Inflammatory macrophage treated with lipopolysaccharide for 4 hours (primary cell): ENCODE measurements around the gene OR2T27.
A peak's percentile ranks its signal among the peaks of the same experiment; 100 is the strongest.
"Not testable (repeated sequence)": the region's sequence is repeated elsewhere in the genome, so short reads cannot be mapped to it uniquely, and the experiment has no call there.

Experiments used
- DNase-seq: peaks from one replicate; pipeline ENCODE4 v3.0.0-alpha.2; 2020

The OR2T27 gene, protein sequence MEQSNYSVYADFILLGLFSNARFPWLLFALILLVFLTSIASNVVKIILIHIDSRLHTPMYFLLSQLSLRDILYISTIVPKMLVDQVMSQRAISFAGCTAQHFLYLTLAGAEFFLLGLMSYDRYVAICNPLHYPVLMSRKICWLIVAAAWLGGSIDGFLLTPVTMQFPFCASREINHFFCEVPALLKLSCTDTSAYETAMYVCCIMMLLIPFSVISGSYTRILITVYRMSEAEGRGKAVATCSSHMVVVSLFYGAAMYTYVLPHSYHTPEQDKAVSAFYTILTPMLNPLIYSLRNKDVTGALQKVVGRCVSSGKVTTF

GRCh38 chr1:248655354-248655753 is at the start of gene OR2T27:
Gene OR2T27, minus strand, starts transcription at chr1:248655528. Its CDS starts 4,644 bp downstream, at chr1:248650884.
- DNase-seq = not testable (repeated sequence)

DNA sequence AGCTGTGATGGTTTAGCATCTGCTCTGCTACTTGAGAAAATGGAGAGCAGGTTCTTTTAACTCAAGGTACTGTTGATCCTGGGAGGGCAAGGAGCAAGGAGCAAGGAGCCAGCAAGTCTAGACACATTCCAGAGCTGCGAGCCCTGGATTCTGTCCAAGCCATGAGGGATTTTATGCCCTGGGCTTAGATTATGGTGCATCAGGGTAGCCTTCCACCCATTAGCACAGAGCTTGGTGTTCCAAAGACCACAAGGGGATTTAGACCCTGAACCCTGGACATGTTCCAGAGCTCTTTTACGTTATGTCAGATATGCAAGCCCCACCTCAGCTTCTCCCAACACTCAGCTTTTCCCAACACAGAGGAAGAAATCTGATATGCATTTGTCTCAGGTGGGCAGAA is 49.3 kb upstream of the OR2T27 start:
- DNase-seq = no peak

- DNase-seq = peak; percentile 26
Observed at GRCh38 chr1:248703674-248704073, 48.3 kb upstream of the OR2T27 start.

- no peak for DNase-seq
Observed at GRCh38 chr1:248702714-248703113, 47.4 kb upstream of the OR2T27 start, which contains the start of gene OR14I1. Gene OR14I1, minus strand, starts transcription at chr1:248702766.

GRCh38 chr1:248699099-248699498 is 43.8 kb upstream of the OR2T27 start:
- DNase-seq = no peak

DNA sequence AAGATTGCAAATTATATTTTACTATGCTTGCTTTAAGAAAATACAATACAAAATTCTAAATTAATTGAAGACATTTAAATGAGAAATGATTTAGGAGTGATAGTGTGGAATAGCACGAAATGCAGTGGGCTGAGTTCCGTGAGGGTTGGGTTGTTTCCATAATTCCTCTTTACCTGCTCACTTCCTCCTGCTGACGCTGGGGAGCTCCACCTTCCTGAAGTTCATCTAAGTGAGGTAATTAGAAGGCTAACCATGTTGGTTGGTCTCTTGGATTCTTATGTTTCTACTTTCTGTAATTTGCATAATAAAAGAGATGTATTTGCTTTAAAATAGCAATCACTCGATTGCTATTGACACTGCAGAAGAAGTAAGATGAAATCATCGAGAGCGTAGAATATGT is 42.6 kb upstream of the OR2T27 start:
- DNase-seq = no peak

GRCh38 chr1:248696774-248697173 is 41.4 kb upstream of the OR2T27 start:
- peak; percentile 35 for DNase-seq

DNA sequence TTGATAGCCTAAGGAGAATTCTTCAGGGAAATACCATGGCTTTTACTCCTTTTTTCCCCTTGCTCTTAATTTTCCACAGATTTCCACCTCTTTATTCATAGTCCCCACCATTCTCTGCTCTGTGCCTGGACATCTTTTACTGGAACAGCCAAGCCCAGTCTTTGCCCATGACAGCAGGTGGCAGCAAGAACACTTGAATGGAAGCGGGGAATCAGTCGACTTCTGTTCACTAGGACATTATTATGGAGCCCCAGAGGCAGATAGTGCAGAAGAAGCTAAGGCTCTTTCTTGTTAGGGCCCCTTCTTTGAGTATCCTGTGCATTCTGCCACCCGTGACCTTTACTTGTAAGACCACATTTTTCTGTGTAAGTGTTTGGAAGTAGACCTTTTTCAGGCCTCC is 40.9 kb upstream of the OR2T27 start:
- peak; percentile 42 for DNase-seq

GRCh38 chr1:248695451-248696132 is 40.3 kb upstream of the OR2T27 start:
- peak; percentile 2 for DNase-seq

GRCh38 chr1:248691567-248692155 is 36.3 kb upstream of the OR2T27 start:
- no peak for DNase-seq

GRCh38 chr1:248688527-248689298 is 33.4 kb upstream of the OR2T27 start:
- DNase-seq = no peak

- DNase-seq = no peak
Observed at GRCh38 chr1:248686815-248687214, 31.5 kb upstream of the OR2T27 start.

DNA sequence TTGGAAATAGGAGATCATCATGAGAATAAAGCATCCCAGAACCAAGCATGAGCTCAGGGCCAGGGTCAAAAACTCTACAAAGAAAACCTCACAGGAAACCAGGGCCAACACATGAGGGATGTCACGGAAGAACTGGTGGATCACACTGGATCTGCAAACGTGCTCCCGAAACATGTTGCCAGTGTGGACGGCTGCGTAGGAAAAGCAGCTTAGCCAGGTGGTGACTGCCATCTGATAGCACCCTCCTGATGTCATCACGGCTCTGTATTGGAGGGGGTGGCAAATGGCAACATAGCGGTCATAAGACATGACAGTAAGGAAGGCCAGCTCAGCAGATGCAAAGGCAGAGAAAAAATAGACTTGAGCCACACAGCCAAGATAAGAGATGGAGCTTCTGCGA is 26.3 kb upstream of the OR2T27 start:
- no peak for DNase-seq

DNA sequence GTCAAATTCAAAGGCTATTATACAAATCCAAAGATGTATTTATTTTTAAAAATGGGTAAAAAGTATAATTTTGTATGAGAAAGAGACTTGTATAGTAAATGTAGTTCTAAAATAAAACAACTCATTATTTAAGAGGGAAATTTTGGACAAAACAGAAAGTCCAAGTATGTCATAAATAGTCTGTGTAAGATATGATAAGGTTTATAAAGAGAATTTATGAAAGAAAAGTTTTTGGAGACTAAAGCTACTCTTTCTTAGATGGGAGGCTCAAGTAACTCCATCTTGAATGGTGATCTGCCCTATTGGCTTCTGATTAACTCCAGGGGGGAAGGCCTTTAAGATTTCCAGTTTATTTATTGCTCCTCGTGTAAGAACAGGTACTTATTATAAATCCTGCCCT is 14.7 kb upstream of the OR2T27 start:
- no peak for DNase-seq

DNA sequence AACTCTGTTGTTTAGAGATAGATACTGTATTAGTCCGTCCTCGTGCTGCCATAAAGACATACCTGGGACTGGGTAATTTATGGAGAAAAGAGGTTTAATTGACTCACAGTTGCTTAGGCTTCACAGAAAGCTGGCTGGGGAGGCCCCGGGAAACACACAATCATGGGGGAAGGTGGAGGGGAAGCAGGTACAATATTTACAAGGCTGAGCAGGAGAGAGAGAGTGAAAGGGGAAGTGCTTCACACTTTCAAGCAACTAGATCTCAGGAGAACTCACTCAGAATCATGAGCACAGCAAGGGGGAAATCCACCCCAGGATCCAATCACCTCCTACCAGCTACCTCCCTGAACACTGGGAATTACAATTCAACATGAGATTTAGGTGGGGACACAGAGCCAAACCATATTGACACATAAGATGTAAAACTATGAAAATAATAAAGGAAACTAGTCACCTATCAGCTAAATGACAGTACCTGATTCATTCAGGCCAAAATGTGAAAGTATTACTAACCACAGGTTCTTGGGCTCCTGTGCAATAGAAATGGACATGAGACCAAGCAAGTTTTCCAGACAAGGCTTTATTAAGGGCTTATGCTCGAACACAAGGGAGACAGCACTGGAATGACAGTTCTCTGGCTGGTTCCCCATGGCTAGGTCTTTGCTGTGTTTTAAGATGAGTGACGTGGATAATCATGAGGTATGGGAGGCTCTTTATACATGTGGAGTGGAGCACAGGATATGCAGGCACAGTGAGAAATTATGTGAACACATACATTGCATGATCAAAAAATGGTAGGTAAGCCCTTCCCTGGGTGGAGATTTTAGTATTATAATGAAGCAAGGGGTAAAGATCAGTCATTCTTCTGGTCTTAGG is 8.4 kb upstream of the OR2T27 start:
- not testable (repeated sequence) for DNase-seq

DNA sequence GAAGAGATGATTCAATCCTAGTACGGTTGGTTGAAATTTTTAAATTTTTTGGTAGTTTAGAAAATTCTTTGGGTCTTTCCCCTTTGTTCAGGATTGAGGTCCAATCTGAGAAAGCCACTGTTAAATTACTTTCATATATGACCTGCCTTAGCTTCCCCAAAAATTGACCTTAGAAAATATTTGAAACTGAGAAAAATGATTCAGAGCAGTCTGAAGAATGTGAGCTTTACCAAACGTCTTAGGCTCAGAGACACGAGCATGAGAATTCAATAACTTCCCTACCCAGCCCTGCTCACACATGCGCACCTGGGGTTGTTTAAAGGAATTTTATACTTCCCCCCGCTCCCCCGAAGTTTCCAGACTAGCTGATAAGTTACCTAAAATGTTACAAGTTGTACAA is 1.5 kb upstream of the OR2T27 start:
- DNase-seq = not testable (repeated sequence)

- not testable (repeated sequence) for DNase-seq
Observed at GRCh38 chr1:248648770-248649536, 6.4 kb downstream of the OR2T27 start.

GRCh38 chr1:248645178-248645577 is 10.2 kb downstream of the OR2T27 start, which contains the start of gene OR2T35:
Gene OR2T35, minus strand, starts transcription at chr1:248645278. Its CDS starts 6,020 bp downstream, at chr1:248639258.
- DNase-seq = not testable (repeated sequence)

DNA sequence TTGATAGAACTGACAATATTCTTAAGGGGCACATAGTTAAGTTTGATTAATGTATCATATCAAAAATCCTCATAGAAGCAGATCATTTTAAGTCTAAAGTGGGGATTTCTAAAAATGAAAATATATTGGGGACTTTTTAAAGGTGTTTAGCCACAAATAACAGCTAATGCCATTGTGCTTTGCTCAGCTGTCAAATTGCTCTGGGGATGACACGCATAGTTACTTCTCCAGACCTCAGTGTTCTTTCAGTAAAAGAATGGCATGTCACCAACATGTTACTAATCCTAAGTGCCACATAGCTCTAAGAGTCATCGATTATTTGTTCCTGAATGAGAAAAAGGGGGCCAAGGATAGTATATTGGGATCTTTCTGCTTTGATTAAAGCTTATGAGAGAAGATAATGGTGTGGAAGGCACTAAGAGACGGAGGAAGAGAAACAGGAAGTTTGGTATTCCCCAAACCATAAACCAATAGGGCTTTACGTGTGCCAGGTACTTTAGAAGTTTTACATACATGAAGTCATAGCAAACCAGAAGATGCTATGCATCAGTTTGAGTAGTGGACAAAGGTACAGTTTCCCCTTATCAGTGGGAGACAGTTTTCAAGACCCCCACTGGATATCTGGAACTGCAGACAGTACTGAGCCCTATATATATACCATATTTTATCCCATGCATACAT is 12.2 kb downstream of the OR2T27 start:
- not testable (repeated sequence) for DNase-seq

- not testable (repeated sequence) for DNase-seq
Observed at GRCh38 chr1:248641583-248641982, 13.7 kb downstream of the OR2T27 start.

GRCh38 chr1:248640906-248641305 is 14.4 kb downstream of the OR2T27 start:
- DNase-seq = not testable (repeated sequence)
